ENCODE results near the gene LINC00237. TPM values are rescaled to one million over a fixed set of nuclear protein-coding genes. Genes with fewer than 3 reads are reported as not detected.

LINC00237 gene
- total and polyA plus RNA-seq, 2 donors (not counting 1 experiment from before 2014, with no cell fraction given), result 0.07 TPM; not detected in 1

- peaks cover 18 to 23% of the 10 kb centered on the region in 2 donors for H3K4me1 ChIP-seq (ENCODE audit: control insufficient read depth in 2 of 2, insufficient read depth in 2 of 2, low read length in 2 of 2)
- ChIA-PET POLR2A (no interaction called here), CTCF (no interaction called here)
- Mint-ChIP-seq H3K27ac (no peak overlapping the region), H3K9me3 (ENCODE audit: insufficient read depth) (no peaks in the 10 kb centered on the region), H3K4me3 (no peak overlapping the region), H3K4me1 (peaks cover 10% of the 10 kb centered on the region), H3K27me3 (peaks cover 68% of the 10 kb centered on the region)
- no peaks in the 10 kb centered on the region for H3K79me2 ChIP-seq (ENCODE audit: control insufficient read depth, insufficient read depth, low read length)
- peaks cover 1 to 70% (median 54%) of the 10 kb centered on the region in 4 experiments for H3K27me3 ChIP-seq (replicated peaks in 1 of 4; ENCODE audit: control extremely low read depth in 1 of 4, control insufficient read depth in 3 of 4, insufficient read depth in 4 of 4, low read length in 3 of 4)
- H3K9me3 ChIP-seq (ENCODE audit: control extremely low read depth in 1 of 3, control insufficient read depth in 2 of 3, insufficient read depth in 1 of 3, low read length in 2 of 3), result peaks cover 0 to 15% (median 0%) of the 10 kb centered on the region in 3 donors
- H4K20me1 ChIP-seq (ENCODE audit: control insufficient read depth, insufficient read depth, low read length, poor library complexity, severe bottlenecking), result no peaks in the 10 kb centered on the region
- no peak overlapping the region for H3K27ac ChIP-seq (ENCODE audit: low read length in 2 of 2)
- no peak for DNase-seq
- 45% methylated on average over 6 of the region's 10 CpGs for WGBS (ENCODE audit: insufficient coverage)
- no peak overlapping the region for H3K9ac ChIP-seq (ENCODE audit: low read length)
- no peak for TF ChIP-seq EZH2 (IDR thresholded peaks at IDR 0.05; ENCODE audit: borderline replicate concordance, insufficient read depth, low read depth, low read length, poor library complexity, severe bottlenecking)
- TF ChIP-seq CTCF (IDR thresholded peaks at IDR 0.05), result no peak
- peak; percentile 42 for ATAC-seq (ENCODE audit: low read depth)
- intact Hi-C loops (cut with micrococcal nuclease), result no loop called here
- no peak overlapping the region for H3K4me3 ChIP-seq (ENCODE audit: control extremely low read depth in 1 of 5, extremely low read depth in 1 of 5, insufficient read depth in 1 of 5, low read depth in 2 of 5, low read length in 4 of 5)
- H2AFZ ChIP-seq (ENCODE audit: insufficient read depth, low read depth, low read length, poor library complexity, severe bottlenecking), result no peak overlapping the region
- no peak overlapping the region for H3K4me2 ChIP-seq (replicated peaks; ENCODE audit: low read depth, low read length, poor library complexity, severe bottlenecking)
- H3K36me3 ChIP-seq (replicated peaks in 1 of 2; ENCODE audit: control extremely low read depth in 1 of 2, control insufficient read depth in 1 of 2, extremely low read depth in 1 of 2, insufficient read depth in 2 of 2, low read length in 1 of 2), result no peaks in the 10 kb centered on the region
Observed at GRCh38 chr20:21096321-21097043, 9.7 kb downstream of the LINC00237 start.

GRCh38 chr20:21092806-21093205 lies 13.4 kb downstream of the LINC00237 start:
- no peak overlapping the region for H3K4me3 ChIP-seq (ENCODE audit: control extremely low read depth in 1 of 5, extremely low read depth in 1 of 5, insufficient read depth in 1 of 5, low read depth in 2 of 5, low read length in 4 of 5)
- 57% methylated on average over 1 of the region's 3 CpGs for WGBS (ENCODE audit: insufficient coverage)
- intact Hi-C loops (cut with micrococcal nuclease), result no loop called here
- H3K4me2 ChIP-seq (replicated peaks; ENCODE audit: low read depth, low read length, poor library complexity, severe bottlenecking), result no peak overlapping the region
- H3K27ac Mint-ChIP-seq, result no peak overlapping the region
- no peak overlapping the region for H2AFZ ChIP-seq (ENCODE audit: insufficient read depth, low read depth, low read length, poor library complexity, severe bottlenecking)
- ATAC-seq (ENCODE audit: low read depth) (no peak), DNase-seq (no peak)
- H3K9me3 Mint-ChIP-seq (ENCODE audit: insufficient read depth), result no peaks in the 10 kb centered on the region
- peaks cover 64% of the 10 kb centered on the region for H3K27me3 Mint-ChIP-seq
- H4K20me1 ChIP-seq (ENCODE audit: control insufficient read depth, insufficient read depth, low read length, poor library complexity, severe bottlenecking), result no peaks in the 10 kb centered on the region
- TF ChIP-seq CTCF (IDR thresholded peaks at IDR 0.05) (no peak), EZH2 (IDR thresholded peaks at IDR 0.05; ENCODE audit: borderline replicate concordance, insufficient read depth, low read depth, low read length, poor library complexity, severe bottlenecking) (no peak)
- H3K9ac ChIP-seq (ENCODE audit: low read length), result no peak overlapping the region
- no peaks in the 10 kb centered on the region for H3K36me3 ChIP-seq (replicated peaks in 1 of 2; ENCODE audit: control extremely low read depth in 1 of 2, control insufficient read depth in 1 of 2, extremely low read depth in 1 of 2, insufficient read depth in 2 of 2, low read length in 1 of 2)
- H3K27me3 ChIP-seq (replicated peaks in 1 of 4; ENCODE audit: control extremely low read depth in 1 of 4, control insufficient read depth in 3 of 4, insufficient read depth in 4 of 4, low read length in 3 of 4), result peaks cover 0 to 57% (median 36%) of the 10 kb centered on the region in 4 experiments
- H3K4me1 Mint-ChIP-seq, result peaks cover 11% of the 10 kb centered on the region
- H3K4me3 Mint-ChIP-seq, result no peak overlapping the region
- ChIA-PET CTCF (no interaction called here), POLR2A (no interaction called here)
- H3K9me3 ChIP-seq (ENCODE audit: control extremely low read depth in 1 of 3, control insufficient read depth in 2 of 3, insufficient read depth in 1 of 3, low read length in 2 of 3), result peaks cover 0 to 5% (median 0%) of the 10 kb centered on the region in 3 donors
- H3K27ac ChIP-seq (ENCODE audit: low read length in 2 of 2), result no peak overlapping the region
- H3K79me2 ChIP-seq (ENCODE audit: control insufficient read depth, insufficient read depth, low read length), result no peaks in the 10 kb centered on the region
- H3K4me1 ChIP-seq (ENCODE audit: control insufficient read depth in 2 of 2, insufficient read depth in 2 of 2, low read length in 2 of 2), result peaks cover 9 to 15% of the 10 kb centered on the region in 2 donors

Measured in B cell (primary cell).